ENCODE measurements around the gene PRKG1.

Gene PRKG1

GRCh38 chr10:51649064-51649463 is 574.8 kb downstream of the PRKG1 start:
- Histone ChIP-seq H3K27ac (ENCODE audit: low read depth, low read length) (no peak overlapping the region), H2BK120ac (ENCODE audit: insufficient read depth, low read length, poor library complexity) (no peak overlapping the region), H3K4ac (ENCODE audit: low read depth, low read length) (no peak overlapping the region), H4K91ac (ENCODE audit: low read depth, low read length) (no peak overlapping the region), H3K79me2 (ENCODE audit: control insufficient read depth, insufficient read depth, low read length, poor library complexity) (no peaks in the 10 kb centered on the region), H3K23ac (ENCODE audit: low read length) (no peak overlapping the region), H2AK5ac (ENCODE audit: low read length) (no peak overlapping the region), H3K18ac (ENCODE audit: low read length) (no peak overlapping the region), H2BK12ac (ENCODE audit: low read length) (no peak overlapping the region), H4K12ac (ENCODE audit: low read depth, low read length) (no peak overlapping the region), H3K79me1 (ENCODE audit: low read length) (no peaks in the 10 kb centered on the region), H3K36me3 (ENCODE audit: control insufficient read depth in 1 of 2, insufficient read depth in 2 of 2, low read length in 2 of 2) (no peaks in the 10 kb centered on the region), H4K8ac (ENCODE audit: low read depth, low read length) (no peak overlapping the region), H3K4me2 (ENCODE audit: low read length) (no peak overlapping the region), H2AFZ (ENCODE audit: insufficient read depth, low read length, poor library complexity) (no peak overlapping the region), H3K4me3 (ENCODE audit: low read depth, low read length) (no peak overlapping the region), H3K14ac (ENCODE audit: low read length) (no peak overlapping the region), H3K9me3 (ENCODE audit: insufficient read depth, low read depth, low read length) (no peaks in the 10 kb centered on the region), H3K9ac (ENCODE audit: low read length) (no peak overlapping the region), H2BK5ac (ENCODE audit: low read depth, low read length, poor library complexity) (no peak overlapping the region), H3K27me3 (ENCODE audit: insufficient read depth, low read length) (no peaks in the 10 kb centered on the region), H3K4me1 (ENCODE audit: control insufficient read depth in 1 of 2, insufficient read depth in 2 of 2, low read length in 2 of 2) (no peaks in the 10 kb centered on the region)
- DNase-seq: peak in 1 of 2 donors; percentile 20
- WGBS (ENCODE audit: extremely low coverage, insufficient coverage, insufficient read length): no CpG with 5 or more reads among the region's 3 CpGs

- H3K27ac ChIP-seq (ENCODE audit: low read depth, low read length): no peak overlapping the region
- H3K36me3 ChIP-seq (ENCODE audit: control insufficient read depth in 1 of 2, insufficient read depth in 2 of 2, low read length in 2 of 2): no peaks in the 10 kb centered on the region
- no peaks in the 10 kb centered on the region for H3K4me1 ChIP-seq (ENCODE audit: control insufficient read depth in 1 of 2, insufficient read depth in 2 of 2, low read length in 2 of 2)
- H3K9ac ChIP-seq (ENCODE audit: low read length): no peak overlapping the region
- no peaks in the 10 kb centered on the region for H3K79me2 ChIP-seq (ENCODE audit: control insufficient read depth, insufficient read depth, low read length, poor library complexity)
- no peak overlapping the region for H3K4ac ChIP-seq (ENCODE audit: low read depth, low read length)
- H2BK120ac ChIP-seq (ENCODE audit: insufficient read depth, low read length, poor library complexity): no peak overlapping the region
- no peak overlapping the region for H3K23ac ChIP-seq (ENCODE audit: low read length)
- H3K79me1 ChIP-seq (ENCODE audit: low read length): no peaks in the 10 kb centered on the region
- H2BK5ac ChIP-seq (ENCODE audit: low read depth, low read length, poor library complexity): no peak overlapping the region
- H3K4me2 ChIP-seq (ENCODE audit: low read length): no peak overlapping the region
- no peak overlapping the region for H4K8ac ChIP-seq (ENCODE audit: low read depth, low read length)
- no peak overlapping the region for H3K18ac ChIP-seq (ENCODE audit: low read length)
- DNase-seq: peak in 1 of 2 donors; percentile 55
- H3K9me3 ChIP-seq (ENCODE audit: insufficient read depth, low read depth, low read length): no peaks in the 10 kb centered on the region
- H2BK12ac ChIP-seq (ENCODE audit: low read length): no peak overlapping the region
- WGBS (ENCODE audit: extremely low coverage, insufficient coverage, insufficient read length): no CpG with 5 or more reads among the region's 1 CpG
- no peak overlapping the region for H4K91ac ChIP-seq (ENCODE audit: low read depth, low read length)
- no peak overlapping the region for H3K4me3 ChIP-seq (ENCODE audit: low read depth, low read length)
- no peak overlapping the region for H3K14ac ChIP-seq (ENCODE audit: low read length)
- no peak overlapping the region for H4K12ac ChIP-seq (ENCODE audit: low read depth, low read length)
- no peaks in the 10 kb centered on the region for H3K27me3 ChIP-seq (ENCODE audit: insufficient read depth, low read length)
- H2AK5ac ChIP-seq (ENCODE audit: low read length): no peak overlapping the region
- no peak overlapping the region for H2AFZ ChIP-seq (ENCODE audit: insufficient read depth, low read length, poor library complexity)
Measured at GRCh38 chr10:51651063-51651462, 576.8 kb downstream of the PRKG1 start.

GRCh38 chr10:51653025-51653424 is 578.7 kb downstream of the PRKG1 start:
- H4K12ac ChIP-seq (ENCODE audit: low read depth, low read length): no peak overlapping the region
- H3K79me1 ChIP-seq (ENCODE audit: low read length): no peaks in the 10 kb centered on the region
- no peak overlapping the region for H3K4ac ChIP-seq (ENCODE audit: low read depth, low read length)
- no peak overlapping the region for H4K91ac ChIP-seq (ENCODE audit: low read depth, low read length)
- H2AFZ ChIP-seq (ENCODE audit: insufficient read depth, low read length, poor library complexity): no peak overlapping the region
- no peak overlapping the region for H2AK5ac ChIP-seq (ENCODE audit: low read length)
- no peak overlapping the region for H3K18ac ChIP-seq (ENCODE audit: low read length)
- H3K79me2 ChIP-seq (ENCODE audit: control insufficient read depth, insufficient read depth, low read length, poor library complexity): no peaks in the 10 kb centered on the region
- no peaks in the 10 kb centered on the region for H3K4me1 ChIP-seq (ENCODE audit: control insufficient read depth in 1 of 2, insufficient read depth in 2 of 2, low read length in 2 of 2)
- no peak overlapping the region for H4K8ac ChIP-seq (ENCODE audit: low read depth, low read length)
- no peak overlapping the region for H2BK5ac ChIP-seq (ENCODE audit: low read depth, low read length, poor library complexity)
- no peak overlapping the region for H2BK120ac ChIP-seq (ENCODE audit: insufficient read depth, low read length, poor library complexity)
- no peak overlapping the region for H3K23ac ChIP-seq (ENCODE audit: low read length)
- H3K14ac ChIP-seq (ENCODE audit: low read length): no peak overlapping the region
- no peak overlapping the region for H2BK12ac ChIP-seq (ENCODE audit: low read length)
- H3K9ac ChIP-seq (ENCODE audit: low read length): no peak overlapping the region
- no peaks in the 10 kb centered on the region for H3K36me3 ChIP-seq (ENCODE audit: control insufficient read depth in 1 of 2, insufficient read depth in 2 of 2, low read length in 2 of 2)
- H3K4me2 ChIP-seq (ENCODE audit: low read length): no peak overlapping the region
- no peak overlapping the region for H3K4me3 ChIP-seq (ENCODE audit: low read depth, low read length)
- no peaks in the 10 kb centered on the region for H3K9me3 ChIP-seq (ENCODE audit: insufficient read depth, low read depth, low read length)
- no peak overlapping the region for H3K27ac ChIP-seq (ENCODE audit: low read depth, low read length)
- no peak for DNase-seq
- no peaks in the 10 kb centered on the region for H3K27me3 ChIP-seq (ENCODE audit: insufficient read depth, low read length)

GRCh38 chr10:51654918-51655317 is 580.6 kb downstream of the PRKG1 start:
- no peaks in the 10 kb centered on the region for H3K36me3 ChIP-seq (ENCODE audit: control insufficient read depth in 1 of 2, insufficient read depth in 2 of 2, low read length in 2 of 2)
- no peak overlapping the region for H2BK120ac ChIP-seq (ENCODE audit: insufficient read depth, low read length, poor library complexity)
- H2BK12ac ChIP-seq (ENCODE audit: low read length): no peak overlapping the region
- no peak overlapping the region for H4K12ac ChIP-seq (ENCODE audit: low read depth, low read length)
- DNase-seq: no peak
- H3K79me2 ChIP-seq (ENCODE audit: control insufficient read depth, insufficient read depth, low read length, poor library complexity): no peaks in the 10 kb centered on the region
- H2BK5ac ChIP-seq (ENCODE audit: low read depth, low read length, poor library complexity): no peak overlapping the region
- no peak overlapping the region for H3K14ac ChIP-seq (ENCODE audit: low read length)
- H3K4me2 ChIP-seq (ENCODE audit: low read length): no peak overlapping the region
- H4K91ac ChIP-seq (ENCODE audit: low read depth, low read length): no peak overlapping the region
- H3K27me3 ChIP-seq (ENCODE audit: insufficient read depth, low read length): no peaks in the 10 kb centered on the region
- no peak overlapping the region for H3K4me3 ChIP-seq (ENCODE audit: low read depth, low read length)
- no peak overlapping the region for H3K18ac ChIP-seq (ENCODE audit: low read length)
- H2AFZ ChIP-seq (ENCODE audit: insufficient read depth, low read length, poor library complexity): no peak overlapping the region
- no peak overlapping the region for H2AK5ac ChIP-seq (ENCODE audit: low read length)
- H3K27ac ChIP-seq (ENCODE audit: low read depth, low read length): no peak overlapping the region
- no peak overlapping the region for H3K23ac ChIP-seq (ENCODE audit: low read length)
- no peaks in the 10 kb centered on the region for H3K4me1 ChIP-seq (ENCODE audit: control insufficient read depth in 1 of 2, insufficient read depth in 2 of 2, low read length in 2 of 2)
- no peak overlapping the region for H4K8ac ChIP-seq (ENCODE audit: low read depth, low read length)
- no peaks in the 10 kb centered on the region for H3K9me3 ChIP-seq (ENCODE audit: insufficient read depth, low read depth, low read length)
- no CpG with 5 or more reads among the region's 1 CpG for WGBS (ENCODE audit: extremely low coverage, insufficient coverage, insufficient read length)
- H3K4ac ChIP-seq (ENCODE audit: low read depth, low read length): no peak overlapping the region
- H3K79me1 ChIP-seq (ENCODE audit: low read length): no peaks in the 10 kb centered on the region
- H3K9ac ChIP-seq (ENCODE audit: low read length): no peak overlapping the region

All from trophoblast cell (in vitro differentiated cells and primary cell).